DOHH2 (cell line): ENCODE data around the gene SLC9A8.

Source experiments
- H3F3A ChIP-seq: fragments of 200-600 bp; sonication (generic), shearing (Covaris generic); 2 replicates; pipeline ENCODE4 v1.6.0; 2016; ENCODE audit warnings: antibody characterized with exemption, mild to moderate bottlenecking; ENCODE audit not compliant: control insufficient read depth, insufficient read depth
- H3K27ac ChIP-seq: fragments of 200-600 bp; sonication (generic); 2 replicates; pipeline ENCODE4 v1.5.1; 2014; ENCODE audit warnings: low read depth, mild to moderate bottlenecking, low read length, moderate library complexity
- H3K27me3 ChIP-seq: fragments of 200-600 bp; sonication (generic); 2 replicates; pipeline ENCODE4 v1.6.1; 2014; ENCODE audit warnings: mild to moderate bottlenecking, low read length, mixed read lengths; ENCODE audit not compliant: control insufficient read depth
- H3K36me3 ChIP-seq: fragments of 200-600 bp; sonication (generic); 2 replicates; pipeline ENCODE4 v1.6.1; 2014; ENCODE audit warnings: mild to moderate bottlenecking, low read length, moderate library complexity, mixed read lengths; ENCODE audit not compliant: control insufficient read depth
- H3K4me1 ChIP-seq: fragments of 200-600 bp; sonication (generic); 2 replicates; pipeline ENCODE4 v1.6.1; 2014; ENCODE audit warnings: mild to moderate bottlenecking, low read length, mixed read lengths; ENCODE audit not compliant: control insufficient read depth
- H3K4me2 ChIP-seq: fragments of 200-600 bp; sonication (generic); 2 replicates; pipeline ENCODE4 v1.6.0; 2014; ENCODE audit warnings: mild to moderate bottlenecking, low read length, moderate library complexity
- H3K4me3 ChIP-seq: fragments of 200-600 bp; sonication (generic); 2 replicates; pipeline ENCODE4 v1.5.1; 2014; ENCODE audit warnings: mild to moderate bottlenecking, low read length, mixed read lengths
- H3K79me2 ChIP-seq: fragments of 200-600 bp; sonication (generic); 2 replicates; pipeline ENCODE4 v1.6.1; 2014; ENCODE audit warnings: mild to moderate bottlenecking, low read length, mixed read lengths; ENCODE audit not compliant: control insufficient read depth
- H3K9me2 ChIP-seq: fragments of 200-600 bp; sonication (generic); replicated peaks from 2 replicates; pipeline ENCODE4 v1.6.1; 2014; ENCODE audit warnings: mild to moderate bottlenecking, low read length, mixed read lengths; ENCODE audit not compliant: control insufficient read depth
- H3K9me3 ChIP-seq: fragments of 200-600 bp; sonication (generic); 2 replicates; pipeline ENCODE4 v1.6.1; 2014; ENCODE audit warnings: antibody characterized with exemption, low read length, mixed read lengths; ENCODE audit not compliant: control insufficient read depth, insufficient read depth
- H4K20me1 ChIP-seq: fragments of 200-600 bp; sonication (generic); 2 replicates; pipeline ENCODE4 v1.6.0; 2014; ENCODE audit warnings: low read depth, mild to moderate bottlenecking, antibody characterized with exemption, low read length, moderate library complexity; ENCODE audit not compliant: control insufficient read depth, insufficient read depth
- CTCF ChIP-seq: fragments of 200-600 bp; sonication (generic); IDR thresholded peaks from one replicate; pipeline ENCODE4 v1.5.1; 2014; ENCODE audit warnings: antibody characterized with exemption, mild to moderate bottlenecking, low read depth, low read length; ENCODE audit not compliant: poor library complexity, severe bottlenecking
- EZH2phosphoT487 ChIP-seq: fragments of 200-600 bp; sonication (generic); IDR thresholded peaks from 2 replicates; pipeline ENCODE4 v1.6.1; 2017; ENCODE audit warnings: borderline replicate concordance, mild to moderate bottlenecking, antibody characterized with exemption, low read length, moderate library complexity, mixed read lengths

Gene SLC9A8

GRCh38 chr20:49784291-49784690, 28.3 kb upstream of the SLC9A8 start:
- TF ChIP-seq EZH2phosphoT487: no peak
- TF ChIP-seq CTCF: no peak
- Histone ChIP-seq H3K4me2 (no peak overlapping the region), H3K9me2 (no peaks in the 10 kb centered on the region), H3K9me3 (no peaks in the 10 kb centered on the region), H3K36me3 (no peaks in the 10 kb centered on the region), H3K27ac (no peak overlapping the region), H3K79me2 (no peaks in the 10 kb centered on the region), H3F3A (no peaks in the 10 kb centered on the region), H3K27me3 (peaks cover 2% of the 10 kb centered on the region; the same call in 1 of the 2 replicates), H4K20me1 (no peaks in the 10 kb centered on the region), H3K4me3 (no peak overlapping the region), H3K4me1 (peaks cover 27% of the 10 kb centered on the region)

GRCh38 chr20:49785149-49785851, 27.3 kb upstream of the SLC9A8 start:
- Histone ChIP-seq H3K4me3 (peak overlapping the region; percentile 42; the same call in 1 of the 2 replicates), H3K27me3 (peaks cover 2% of the 10 kb centered on the region; the same call in 1 of the 2 replicates), H3K9me2 (no peaks in the 10 kb centered on the region), H3K36me3 (no peaks in the 10 kb centered on the region), H3K9me3 (no peaks in the 10 kb centered on the region), H3K79me2 (no peaks in the 10 kb centered on the region), H4K20me1 (no peaks in the 10 kb centered on the region), H3F3A (no peaks in the 10 kb centered on the region), H3K27ac (no peak overlapping the region), H3K4me1 (peaks cover 27% of the 10 kb centered on the region), H3K4me2 (peak overlapping the region; percentile 49)
- TF ChIP-seq EZH2phosphoT487: no peak
- TF ChIP-seq CTCF: no peak

- H3K27me3 ChIP-seq: peaks cover 2% of the 10 kb centered on the region; the same call in 1 of the 2 replicates
- peaks cover 27% of the 10 kb centered on the region for H3K4me1 ChIP-seq
- H3K9me3 ChIP-seq: no peaks in the 10 kb centered on the region
- no peak for TF ChIP-seq EZH2phosphoT487
- TF ChIP-seq CTCF: no peak
- no peaks in the 10 kb centered on the region for H3F3A ChIP-seq
- H3K4me3 ChIP-seq: peak overlapping the region; percentile 42
- no peaks in the 10 kb centered on the region for H3K9me2 ChIP-seq
- no peaks in the 10 kb centered on the region for H4K20me1 ChIP-seq
- H3K4me2 ChIP-seq: peak overlapping the region; percentile 49
- H3K79me2 ChIP-seq: no peaks in the 10 kb centered on the region
- no peak overlapping the region for H3K27ac ChIP-seq
- no peaks in the 10 kb centered on the region for H3K36me3 ChIP-seq
Observed at GRCh38 chr20:49785852-49786175, 26.8 kb upstream of the SLC9A8 start.
